Measurements from ENCODE around the gene IFITM1.
"Not testable (repeated sequence)": the region's sequence is repeated elsewhere in the genome, so short reads cannot be mapped to it uniquely, and the experiment has no call there.

The IFITM1 gene

DNA sequence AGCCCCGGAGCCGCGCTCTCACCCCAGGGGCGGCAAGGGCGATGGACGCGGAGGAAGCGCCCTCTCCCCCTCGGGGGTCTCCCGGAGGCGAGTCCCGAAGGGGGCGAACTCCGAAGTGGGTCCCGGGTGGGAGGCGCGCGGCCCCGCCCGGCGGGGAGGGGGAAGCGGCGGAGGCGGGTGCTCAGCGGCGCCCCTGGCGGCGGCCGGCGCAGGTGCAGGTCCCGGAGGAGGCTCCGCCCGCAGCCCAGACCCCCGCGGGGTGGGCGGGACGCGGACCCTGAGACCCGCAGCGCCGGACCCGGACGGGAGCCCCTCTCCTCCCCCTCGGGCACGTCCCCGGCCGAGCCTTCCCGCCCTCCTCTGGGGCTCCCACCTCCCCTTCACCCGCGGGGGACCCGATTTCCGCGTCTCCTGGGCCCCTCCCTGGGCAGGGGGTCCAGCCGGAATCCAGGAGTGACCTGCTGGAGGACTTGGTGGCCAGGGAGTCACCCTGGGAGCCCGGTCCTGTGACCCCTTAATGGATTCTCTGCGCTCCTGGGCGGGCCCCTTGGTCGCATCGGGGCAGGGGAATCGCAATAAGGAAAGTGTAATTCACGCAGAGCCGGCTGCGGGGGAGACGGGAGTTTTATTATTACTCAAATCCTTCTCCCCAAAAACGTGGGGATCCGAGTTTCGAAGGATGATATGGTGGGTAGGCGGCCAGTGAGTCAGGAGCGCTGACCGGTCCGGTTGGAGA lies 2.7 kb upstream of the IFITM1 start:
- not testable (repeated sequence) for DNase-seq

GRCh38 chr11:312092-312816 lies 1.6 kb upstream of the IFITM1 start:
- no peak for DNase-seq

DNA sequence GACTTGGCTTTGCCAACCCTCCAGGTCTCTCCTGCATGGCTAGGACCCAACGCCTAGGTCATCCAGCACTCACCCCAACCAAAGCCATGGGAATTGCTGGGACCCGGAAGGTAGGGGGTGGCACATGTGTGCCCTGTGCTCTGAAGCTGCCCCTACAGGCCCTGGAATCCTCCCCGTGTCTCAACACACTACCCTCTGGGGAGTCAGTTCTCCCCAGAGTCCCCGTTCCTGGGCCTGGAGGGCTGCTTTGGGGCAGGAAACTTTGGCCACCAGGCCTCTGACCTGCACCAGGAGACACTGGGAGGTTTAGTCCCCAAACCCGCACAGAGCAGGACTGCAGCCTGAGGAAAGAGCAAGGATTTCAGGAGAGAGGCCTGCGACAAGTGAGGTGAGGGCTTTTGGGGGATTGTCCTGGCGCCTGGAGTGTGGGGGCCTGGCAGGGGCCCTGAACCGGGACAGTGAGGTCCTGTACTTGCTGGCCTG lies 495 bp upstream of the IFITM1 start:
- DNase-seq, result no peak

DNA sequence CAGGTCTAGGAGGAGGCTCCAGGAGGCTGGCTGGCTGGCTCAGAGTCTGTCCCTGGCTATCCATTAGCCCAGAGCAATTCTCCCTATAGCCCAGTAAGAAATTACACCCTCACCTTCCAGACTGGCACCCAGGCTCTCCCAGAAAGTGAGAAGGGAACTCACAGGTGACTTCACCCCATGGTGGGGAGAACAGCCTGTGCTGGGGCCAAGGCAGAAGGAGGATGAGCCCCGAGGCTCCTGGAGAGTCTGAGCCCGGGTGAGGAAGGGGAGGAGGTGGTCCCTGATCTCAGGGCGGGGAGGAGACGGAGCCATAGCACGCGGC lies 675 bp downstream of the IFITM1 start:
- DNase-seq, result not testable (repeated sequence)

- no peak for DNase-seq
Measured at GRCh38 chr11:315051-315481, 1.2 kb downstream of the IFITM1 start.

- DNase-seq, result no peak
Measured at GRCh38 chr11:315516-315994, 1.7 kb downstream of the IFITM1 start.

DNA sequence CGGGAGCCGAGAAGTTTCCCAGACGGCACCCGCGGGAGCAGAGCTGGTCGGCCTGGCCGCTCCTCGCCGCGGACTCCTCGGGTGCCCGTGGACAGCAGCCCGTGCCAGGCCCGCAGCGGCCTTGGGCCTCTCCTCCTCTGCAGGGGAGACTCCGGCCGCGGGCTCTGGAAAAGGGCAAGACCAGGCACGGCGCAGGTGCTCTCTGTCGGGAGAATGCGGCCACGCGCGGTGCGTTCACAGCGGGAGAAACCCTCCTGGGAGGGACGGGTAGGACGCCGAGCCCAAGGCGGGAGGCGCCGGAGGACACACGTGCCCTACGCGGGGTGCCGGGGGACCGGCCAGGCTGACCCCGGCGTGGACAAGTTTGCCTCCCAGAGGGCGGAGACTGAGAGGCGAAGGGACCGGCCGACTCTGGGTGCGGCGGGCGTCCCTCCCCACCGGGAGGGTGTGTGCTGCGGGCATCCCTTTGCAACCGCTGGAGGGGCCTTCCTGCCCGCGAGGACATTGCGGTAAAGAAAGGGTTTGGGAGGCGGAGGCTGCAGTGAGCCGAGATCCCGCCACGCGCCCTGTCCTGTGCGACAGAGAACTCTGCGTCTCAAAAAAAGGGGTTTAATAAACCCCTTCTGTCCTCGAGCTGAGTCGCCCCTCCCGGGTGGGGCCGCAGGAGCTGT lies 2.3 kb downstream of the IFITM1 start:
- no peak for DNase-seq

DNA sequence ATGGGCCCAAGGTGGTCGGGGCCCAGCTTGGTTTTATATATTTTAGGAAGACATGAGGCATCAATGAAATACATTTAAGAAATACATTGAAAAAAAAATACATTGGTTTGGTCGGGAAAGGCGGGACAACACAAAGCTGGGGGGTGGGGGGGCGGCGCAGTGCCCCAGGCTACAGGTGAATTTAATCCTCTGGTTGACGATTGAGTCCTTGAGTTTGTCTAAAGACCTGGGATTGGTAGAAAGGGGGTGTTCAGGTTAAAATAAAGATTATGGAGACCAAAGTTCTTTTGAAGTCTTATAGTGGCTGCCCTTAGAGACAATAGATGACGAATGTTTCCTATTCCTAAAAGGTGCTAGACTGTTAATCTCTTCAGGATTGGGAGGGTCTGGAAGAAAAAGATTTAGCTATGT lies 3.1 kb downstream of the IFITM1 start:
- no peak for DNase-seq

- DNase-seq, result not testable (repeated sequence)
Measured at GRCh38 chr11:317668-318404, 4.0 kb downstream of the IFITM1 start.

- DNase-seq, result not testable (repeated sequence)
Measured at GRCh38 chr11:318405-319120, 4.7 kb downstream of the IFITM1 start.

DNA sequence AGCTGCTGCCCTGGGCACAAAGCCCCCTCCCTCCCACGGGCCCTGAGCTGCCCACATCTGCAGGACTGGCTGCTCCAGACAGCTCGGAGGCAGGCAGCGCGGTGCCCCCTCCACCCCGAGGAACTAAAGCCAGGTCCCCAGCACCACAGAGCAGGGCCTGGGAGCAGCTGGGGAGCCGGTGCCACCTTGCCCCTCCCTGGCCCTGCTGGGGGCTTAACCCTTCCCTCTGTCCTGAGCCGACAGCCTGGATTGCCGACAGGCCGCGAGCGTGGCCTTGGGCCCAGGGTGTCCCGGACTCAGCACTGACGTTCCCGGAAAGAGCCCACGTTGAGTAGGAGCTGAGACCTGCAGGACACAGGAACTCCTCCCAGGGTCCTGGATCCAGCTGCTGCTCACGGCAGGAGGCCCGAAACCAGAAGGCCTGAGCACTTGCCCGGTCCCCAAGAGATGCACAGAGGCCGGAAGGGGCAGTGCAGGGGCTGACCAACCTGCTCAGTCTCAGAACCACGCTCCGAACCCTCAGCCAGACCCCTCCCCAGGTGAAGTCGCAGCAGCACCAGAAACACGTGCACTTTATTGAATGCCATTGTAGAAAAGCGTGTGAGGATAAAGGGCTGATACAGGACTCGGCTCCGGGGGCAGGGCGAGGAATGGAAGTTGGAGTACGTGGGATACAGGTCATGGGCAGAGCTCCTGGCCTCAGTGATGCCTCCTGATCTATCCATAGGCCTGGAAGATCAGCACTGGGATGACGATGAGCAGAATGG lies 5.5 kb downstream of the IFITM1 start:
- not testable (repeated sequence) for DNase-seq

GRCh38 chr11:319888-320273 lies 6.0 kb downstream of the IFITM1 start:
- not testable (repeated sequence) for DNase-seq

DNA sequence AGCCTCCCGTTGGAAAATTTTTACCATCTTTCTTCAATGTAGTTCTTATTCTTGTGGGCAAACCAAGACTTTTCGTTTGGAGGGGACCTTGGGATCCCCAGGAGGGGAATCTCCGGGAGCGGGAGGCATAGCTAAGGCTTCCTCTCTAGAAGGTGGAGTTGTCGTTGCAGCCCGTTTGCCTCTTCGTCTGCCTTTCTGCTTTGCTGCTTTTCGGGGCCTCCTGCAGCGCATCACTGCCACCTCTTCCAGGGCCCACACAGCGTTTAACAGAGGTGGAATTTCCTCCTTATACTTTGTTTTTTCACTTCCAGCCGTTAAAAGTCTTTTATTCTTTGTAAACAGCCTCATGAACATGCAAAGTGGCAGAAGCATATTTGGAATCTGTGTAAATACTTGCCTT lies 10.3 kb downstream of the IFITM1 start:
- no peak for DNase-seq

GRCh38 chr11:324593-325517 lies 11.0 kb downstream of the IFITM1 start:
- DNase-seq, result not testable (repeated sequence)

DNA sequence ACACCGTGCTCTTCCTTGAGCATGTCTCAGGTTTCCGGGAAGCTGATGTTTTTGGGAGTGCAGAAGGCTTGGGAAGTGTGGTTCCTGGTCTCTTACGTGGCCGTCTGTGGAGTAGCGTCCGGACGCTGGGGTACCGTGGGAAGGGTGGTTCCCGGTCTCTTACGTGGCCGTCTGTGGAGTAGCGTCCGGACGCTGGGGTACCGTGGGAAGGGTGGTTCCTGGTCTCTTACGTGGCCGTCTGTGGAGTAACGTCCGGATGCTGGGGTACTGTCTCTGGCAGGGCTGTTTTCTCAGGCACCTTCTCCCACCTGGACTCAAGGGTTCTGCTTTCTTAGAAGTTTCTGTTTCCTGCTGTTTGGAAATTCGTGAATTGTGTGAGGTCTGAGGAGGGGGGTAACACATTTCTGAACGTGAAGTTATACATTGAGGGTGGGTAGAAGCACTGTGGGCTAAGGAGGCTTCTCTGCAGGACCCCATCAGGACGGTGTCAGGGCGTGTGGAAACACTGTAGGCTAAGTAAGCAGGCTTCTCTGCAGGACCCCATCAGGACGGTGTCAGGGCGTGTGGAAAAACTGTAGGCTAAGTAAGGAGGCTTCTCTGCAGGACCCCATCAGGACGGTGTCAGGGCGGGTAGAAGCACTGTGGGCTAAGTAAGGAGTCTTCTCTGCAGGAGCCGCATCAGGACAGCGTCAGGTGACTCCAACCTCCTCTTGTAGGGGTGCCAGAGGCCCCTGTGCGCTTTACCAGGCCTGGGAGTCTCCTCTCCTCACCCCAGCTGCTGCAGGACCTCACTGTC lies 12.2 kb downstream of the IFITM1 start:
- no peak for DNase-seq

GRCh38 chr11:326592-326841 lies 12.7 kb downstream of the IFITM1 start:
- DNase-seq, result no peak

DNA sequence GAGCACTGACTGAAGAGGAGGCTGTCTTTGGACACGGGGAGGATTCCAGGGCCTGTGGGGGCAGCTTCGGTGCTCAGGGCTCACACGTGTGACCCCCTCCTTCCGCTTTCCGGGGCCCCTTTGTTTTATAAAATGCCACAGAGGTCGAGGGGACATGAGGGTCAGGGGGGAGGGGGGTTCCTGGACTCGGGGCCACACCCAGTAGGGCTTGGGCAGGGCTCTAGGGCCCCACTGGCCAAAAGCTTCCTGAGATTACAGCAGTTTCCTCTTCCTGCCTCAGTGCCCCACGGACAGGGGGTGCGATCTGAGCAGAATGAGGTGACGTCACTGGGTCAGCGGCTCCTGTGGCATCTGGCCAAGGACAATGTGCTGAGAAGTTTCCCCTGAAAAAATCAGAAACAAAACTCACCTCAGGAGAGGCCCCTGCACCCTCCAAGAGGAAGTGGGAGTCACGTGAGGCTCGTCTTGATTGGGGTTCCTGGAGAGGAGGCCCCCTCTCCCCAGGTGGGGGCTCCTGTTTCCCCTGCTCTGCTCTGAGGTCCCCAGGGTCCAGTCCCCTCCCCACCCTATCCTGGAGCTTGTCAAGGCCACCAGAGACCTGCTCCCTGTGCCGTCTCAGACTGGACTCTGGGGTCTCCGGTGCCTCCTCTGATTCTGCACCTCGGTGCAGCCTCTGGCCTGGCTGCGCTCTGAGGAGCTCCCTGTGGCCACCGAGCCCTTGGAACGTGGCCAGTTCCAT lies 13.2 kb downstream of the IFITM1 start:
- no peak for DNase-seq

GRCh38 chr11:327581-327923 lies 13.7 kb downstream of the IFITM1 start:
- no peak for DNase-seq

DNA sequence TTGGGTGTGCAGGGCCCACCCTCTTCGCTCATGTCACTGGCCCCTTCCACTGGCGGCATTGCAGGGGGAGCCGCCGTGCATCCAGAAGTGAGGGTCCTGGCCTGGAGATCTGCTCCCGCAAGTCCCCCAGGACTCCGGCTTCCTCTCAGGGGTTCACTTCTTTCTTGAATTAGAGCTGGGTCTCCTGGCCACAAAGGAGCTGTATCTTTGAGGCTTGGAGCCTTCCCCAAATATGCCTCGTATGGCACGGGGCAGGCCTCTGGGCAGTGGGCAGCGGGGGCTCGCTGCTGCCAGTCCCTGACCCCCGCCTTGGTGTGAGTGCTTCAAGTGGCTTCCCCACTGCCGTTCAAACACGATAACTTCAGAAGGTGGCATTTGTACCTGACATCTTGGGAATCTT lies 14.2 kb downstream of the IFITM1 start:
- DNase-seq, result no peak

Data from NCI-H1092 treated with DMSO at 0.1 percent for 48 hours (cell line).